ENCODE measurements around the gene CLEC11A.

GRCh38 chr19:50749490-50749889 is 26.3 kb downstream of the CLEC11A start:
- TF ChIP-seq CTCF (IDR thresholded peaks at IDR 0.05 in 2 of 3, conservative IDR thresholded peaks at IDR 0.05 in 1 of 3; ENCODE audit: control insufficient read depth in 2 of 3, extremely low read depth in 1 of 3, insufficient read depth in 1 of 3, low read depth in 3 of 3, low read length in 3 of 3) = no peak
- TF ChIP-seq TCF7 (IDR thresholded peaks at IDR 0.05; ENCODE audit: borderline replicate concordance) = no peak
- TF ChIP-seq RFX5 (IDR thresholded peaks at IDR 0.05; ENCODE audit: low read depth, low read length) = no peak
- no peak for TF ChIP-seq ZNF622 (IDR thresholded peaks at IDR 0.05)
- no peak for TF ChIP-seq MXI1 (IDR thresholded peaks at IDR 0.05; ENCODE audit: low read depth, low read length)
- no peak for TF ChIP-seq ATF2 (IDR thresholded peaks at IDR 0.05; ENCODE audit: low read length)
- no peak for TF ChIP-seq POLR2AphosphoS5 (IDR thresholded peaks at IDR 0.05; ENCODE audit: low read length)
- TF ChIP-seq EZH2 (IDR thresholded peaks at IDR 0.05; ENCODE audit: borderline replicate concordance, control insufficient read depth, low read depth, low read length) = no peak
- TF ChIP-seq TARDBP (IDR thresholded peaks at IDR 0.05; ENCODE audit: borderline replicate concordance) = no peak
- TF ChIP-seq KLF5 (IDR thresholded peaks at IDR 0.05; ENCODE audit: partially characterized antibody) = no peak
- no peak for TF ChIP-seq JUNB (IDR thresholded peaks at IDR 0.05)
- no peak for TF ChIP-seq EP300 (IDR thresholded peaks at IDR 0.05; ENCODE audit: borderline replicate concordance in 1 of 2, control insufficient read depth in 1 of 2, low read depth in 2 of 2, low read length in 2 of 2)
